T47D (cell line): ENCODE data around the gene BBS9.
A peak's percentile ranks its signal among the peaks of the same experiment; 100 is the strongest.

Source experiments
- DNase-seq, 2 experiments: peaks; one replicate each; pipeline versions ENCODE4 v3.0.0 to v3.0.0-alpha.2; 2011 to 2012; ENCODE audit warnings: low read depth in 1 of 2, low spot score in 1 of 2
- JUND ChIP-seq: IDR thresholded peaks from 2 replicates; pipeline ENCODE4 v1.6.1; 2012; ENCODE audit warnings: low read depth
- in situ Hi-C: cut with HindIII; loops from 2 replicates; pipeline ENCODE4 v1.10.0; 2016; ENCODE audit warnings: low sequenced_read_pairs, low pct_unique_long_range_greater_than_20kb

The BBS9 gene

DNA sequence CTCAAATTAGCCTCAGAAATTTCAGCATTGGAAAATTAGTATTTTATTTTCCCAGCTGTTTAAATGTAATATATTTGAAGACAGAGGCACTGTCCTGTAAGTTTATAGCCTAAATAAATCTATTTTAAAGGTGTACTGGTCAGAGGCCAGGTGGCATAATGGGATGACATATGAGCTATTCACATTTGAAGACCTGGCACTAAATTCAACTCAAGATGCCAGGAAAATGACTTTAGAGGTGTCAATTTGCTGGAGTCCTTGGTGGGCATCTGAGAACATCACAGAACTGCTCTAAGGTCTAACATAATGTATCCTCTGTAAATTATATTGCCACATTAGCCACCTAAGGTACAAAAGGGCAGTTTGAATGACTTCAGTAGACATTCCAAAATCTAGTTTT is 427.1 kb downstream of the BBS9 start:
- in situ Hi-C loops: no loop called here
- DNase-seq: no peak
- no peak for TF ChIP-seq JUND

DNA sequence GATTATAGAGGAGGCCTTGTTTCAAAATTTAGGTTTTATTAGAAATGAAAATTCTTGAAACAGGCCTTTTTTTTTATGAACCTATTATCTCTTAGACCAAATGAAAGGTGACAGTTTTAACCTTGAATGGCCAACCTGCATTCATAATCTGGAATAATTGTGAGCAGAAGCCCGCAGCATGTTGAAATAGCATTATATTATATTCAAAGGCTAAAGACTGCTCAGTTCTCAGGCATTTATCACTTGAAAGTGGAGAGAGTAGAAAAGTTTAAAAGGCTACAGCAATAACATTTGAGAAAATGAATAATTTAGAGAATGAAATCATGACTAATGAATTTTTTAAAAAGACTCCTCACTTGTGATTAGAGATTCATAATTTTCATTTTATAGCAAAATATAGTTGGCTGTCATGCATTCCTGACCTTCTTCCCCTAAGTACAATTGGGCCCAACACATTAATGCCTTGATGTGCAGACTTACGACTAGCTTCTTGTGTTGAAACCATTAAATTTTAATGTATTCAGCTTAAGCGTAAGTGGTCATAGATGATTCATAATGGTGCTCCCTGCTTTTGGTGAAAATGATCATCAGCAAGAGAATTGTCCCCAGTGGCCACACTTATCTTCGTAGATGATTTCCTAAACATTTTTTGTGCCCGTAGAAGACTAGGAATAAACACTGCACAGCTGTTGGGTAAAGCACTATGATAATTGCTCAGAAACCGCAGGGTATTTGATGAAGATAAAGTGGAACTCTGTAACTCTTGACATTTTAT is 429.4 kb downstream of the BBS9 start:
- in situ Hi-C loops: no loop called here
- no peak for TF ChIP-seq JUND
- DNase-seq: no peak

GRCh38 chr7:33559324-33559710 is 430.0 kb downstream of the BBS9 start:
- in situ Hi-C loops: no loop called here
- peak in 1 of 2 experiments; percentile 46 for DNase-seq
- no peak for TF ChIP-seq JUND

DNA sequence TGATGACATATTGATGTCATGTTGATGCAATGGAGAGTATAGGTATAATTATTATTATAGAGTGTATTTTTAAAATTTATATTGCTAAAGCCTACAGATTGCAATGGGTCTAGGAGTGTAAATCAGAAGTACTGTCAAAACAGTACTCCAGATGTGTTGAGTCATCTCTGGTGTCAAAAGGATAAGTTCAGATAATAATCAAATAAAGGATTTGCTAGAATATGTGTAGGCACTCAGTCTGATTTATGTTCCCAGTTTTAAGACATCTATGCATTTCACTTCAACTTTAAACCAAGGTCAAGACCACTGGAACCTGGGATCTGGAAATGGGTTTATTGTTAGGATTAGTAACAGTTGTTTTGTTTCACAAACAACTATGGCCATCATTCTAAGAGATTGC is 433.6 kb downstream of the BBS9 start:
- no peak for TF ChIP-seq JUND

DNA sequence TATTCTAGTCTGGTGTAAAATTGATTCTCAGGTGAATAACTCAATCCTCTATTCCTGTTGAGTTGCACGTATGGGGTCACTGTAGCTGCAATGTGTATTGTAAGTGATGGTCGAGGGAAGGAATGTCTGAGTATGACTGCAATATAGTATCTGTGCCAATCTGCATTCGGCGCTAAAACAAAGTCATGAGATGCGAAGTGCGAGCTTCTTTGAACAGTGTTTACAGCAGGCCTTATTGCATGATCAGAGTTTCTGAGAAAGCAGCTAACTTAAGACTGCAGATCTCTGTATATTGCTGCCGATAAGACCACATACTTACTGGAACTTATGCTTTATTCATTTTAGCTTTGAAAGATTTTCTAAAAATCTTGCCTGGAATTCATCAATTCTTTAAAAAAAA is 434.3 kb downstream of the BBS9 start:
- TF ChIP-seq JUND: no peak
- no peak for DNase-seq
- in situ Hi-C loops: no loop called here

More for the DNA sequence above, 433.6 kb downstream of the BBS9 start:
- in situ Hi-C loops: no loop called here
- no peak for DNase-seq

DNA sequence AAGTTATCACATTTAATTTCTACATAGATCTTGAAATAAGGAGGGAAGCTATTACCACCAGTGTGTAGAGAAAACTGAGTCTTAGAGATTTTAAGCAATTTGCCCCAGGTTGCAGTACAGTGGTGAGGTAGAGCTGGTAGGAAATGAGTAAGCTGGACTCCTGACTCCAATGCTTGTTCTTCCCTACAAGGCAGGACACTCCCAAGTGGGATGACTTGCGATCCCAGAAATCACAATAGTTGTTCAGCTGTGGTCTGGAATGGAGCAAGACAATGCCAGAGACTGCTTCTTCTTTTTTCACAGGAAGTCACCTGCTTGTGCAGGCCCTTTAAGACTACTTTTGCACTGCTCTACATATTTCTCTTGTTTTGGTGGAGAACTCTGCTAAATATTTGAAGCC is 448.8 kb downstream of the BBS9 start:
- in situ Hi-C loops: no loop called here
- TF ChIP-seq JUND: no peak

DNA sequence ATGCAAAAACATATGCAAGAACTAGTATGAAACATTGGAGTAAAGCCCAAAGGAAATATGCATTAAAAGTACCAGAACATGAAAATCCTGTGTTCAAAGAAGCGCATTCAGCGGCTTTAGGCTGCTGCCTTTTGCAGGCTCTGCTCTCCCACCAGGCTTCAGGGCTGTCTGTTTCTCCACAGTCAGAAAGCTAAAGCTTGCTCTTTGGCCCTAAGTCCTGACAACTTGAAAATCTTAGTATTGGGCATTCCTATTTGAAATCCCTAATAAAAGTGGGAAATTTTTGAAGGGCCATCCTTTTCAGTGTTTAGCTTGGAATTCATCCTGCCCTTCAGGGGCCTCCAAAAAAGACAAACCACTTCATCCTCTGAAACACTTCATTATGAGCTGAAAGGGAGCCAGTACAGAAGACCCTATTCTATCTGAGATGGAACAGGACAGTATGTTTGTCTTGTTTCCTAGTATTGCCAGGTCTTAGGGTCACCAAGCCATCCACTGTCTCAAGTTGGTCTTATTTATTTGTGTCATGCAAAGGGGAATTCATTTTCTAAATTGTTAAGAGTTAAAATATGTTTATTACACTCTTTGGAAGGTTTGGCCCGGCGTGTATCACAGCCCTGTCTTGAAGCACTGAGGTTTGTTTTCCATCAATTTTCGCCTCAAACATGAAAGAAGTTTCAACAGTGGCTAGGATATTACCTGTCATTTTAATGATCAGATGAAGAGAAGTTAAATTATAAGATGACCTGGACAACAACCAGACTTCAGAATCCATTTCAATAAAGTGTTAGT is 449.7 kb downstream of the BBS9 start:
- DNase-seq: no peak
- in situ Hi-C loops: no loop called here
- TF ChIP-seq JUND: no peak

More for the DNA sequence above, 448.8 kb downstream of the BBS9 start:
- DNase-seq: no peak

- no peak for TF ChIP-seq JUND
- in situ Hi-C loops: no loop called here
- no peak for DNase-seq
Measured at GRCh38 chr7:33579673-33579960, 450.3 kb downstream of the BBS9 start.

DNA sequence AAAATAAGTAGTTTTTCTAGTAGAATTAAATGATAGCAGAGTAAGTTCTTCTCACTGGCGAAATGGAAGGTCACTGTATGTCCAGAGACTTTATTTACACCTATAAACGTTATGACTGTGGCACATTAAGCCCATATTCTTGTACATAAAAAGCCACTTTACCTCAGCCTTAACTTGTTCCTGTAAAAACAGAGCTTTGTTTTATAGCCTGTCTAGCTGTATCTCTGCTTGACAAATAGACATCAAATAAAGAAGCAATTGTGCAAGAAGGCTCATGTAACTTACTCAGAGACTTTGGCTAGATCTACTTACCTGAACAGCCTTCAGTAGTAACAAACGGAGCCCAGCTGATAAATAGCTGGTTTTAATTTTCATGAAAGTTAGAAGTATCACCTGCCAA is 451.9 kb downstream of the BBS9 start:
- DNase-seq: no peak
- TF ChIP-seq JUND: no peak
- in situ Hi-C loops: no loop called here

- DNase-seq: no peak
- TF ChIP-seq JUND: no peak
- in situ Hi-C loops: no loop called here
Measured at GRCh38 chr7:33582104-33582503, 452.7 kb downstream of the BBS9 start.

DNA sequence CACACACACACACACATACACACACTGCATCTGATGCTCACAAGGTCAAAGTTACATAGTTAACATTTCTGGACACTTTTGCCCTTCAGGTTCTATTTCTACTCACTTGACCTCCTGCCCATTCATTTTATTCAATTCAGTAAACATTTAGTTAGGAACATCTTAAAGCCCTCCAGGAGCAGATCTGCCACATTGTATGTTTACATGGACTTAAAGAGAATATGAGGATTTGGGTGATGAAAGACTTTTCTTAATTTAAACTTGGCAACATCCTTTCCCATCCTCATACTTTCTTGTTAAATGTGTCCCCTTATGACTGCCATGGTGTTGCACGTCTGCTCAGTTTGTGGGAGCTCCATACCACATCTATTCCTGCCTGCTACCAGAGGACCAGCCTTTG is 453.2 kb downstream of the BBS9 start:
- in situ Hi-C loops: no loop called here
- DNase-seq: no peak
- TF ChIP-seq JUND: no peak

- TF ChIP-seq JUND: no peak
- DNase-seq: no peak
- in situ Hi-C loops: no loop called here
Measured at GRCh38 chr7:33589911-33590310, 460.5 kb downstream of the BBS9 start.

GRCh38 chr7:33590916-33591315 is 461.6 kb downstream of the BBS9 start:
- no peak for TF ChIP-seq JUND
- no peak for DNase-seq
- in situ Hi-C loops: no loop called here

DNA sequence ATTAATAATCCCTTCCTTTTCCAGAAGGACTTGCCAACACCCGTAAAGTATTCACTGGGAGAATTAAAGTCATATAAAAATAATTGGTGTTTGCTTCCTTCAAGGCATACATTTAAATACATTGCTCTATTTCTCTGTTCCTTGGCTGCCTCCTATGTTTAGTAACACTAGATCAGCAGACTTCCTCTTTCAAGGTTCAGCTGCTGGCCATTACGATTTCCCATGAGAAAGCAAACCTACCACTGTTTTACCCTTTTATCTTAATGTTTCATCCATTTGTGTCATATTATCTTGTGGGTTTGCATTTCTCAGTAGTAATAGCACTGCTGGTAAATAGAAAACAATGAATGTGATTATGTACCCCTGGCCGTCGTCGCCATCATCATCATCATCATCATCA is 462.1 kb downstream of the BBS9 start:
- no peak for DNase-seq
- in situ Hi-C loops: no loop called here
- TF ChIP-seq JUND: no peak
